MM.1S (cell line): ENCODE data around the gene GZMA.

ENCODE experiments used
- EZH2 ChIP-seq: fragments of 300-600 bp; sonication (generic); optimal IDR thresholded peaks from 2 replicates; pipeline ENCODE3; 2017; ENCODE audit warnings: low read depth, mild to moderate bottlenecking, antibody characterized with exemption, low read length, mixed read lengths
- EZH2phosphoT487 ChIP-seq: fragments of 300-600 bp; sonication (generic); IDR thresholded peaks from 2 replicates; pipeline ENCODE4 v1.6.1; 2018; ENCODE audit warnings: antibody characterized with exemption, low read length
- TF ChIP-seq, protein P1 (sequence below): fragments of 300-600 bp; sonication (generic); IDR thresholded peaks from 2 replicates; pipeline ENCODE4 v1.5.1; 2016; ENCODE audit warnings: antibody characterized with exemption, low read length, mixed read lengths

DNA sequence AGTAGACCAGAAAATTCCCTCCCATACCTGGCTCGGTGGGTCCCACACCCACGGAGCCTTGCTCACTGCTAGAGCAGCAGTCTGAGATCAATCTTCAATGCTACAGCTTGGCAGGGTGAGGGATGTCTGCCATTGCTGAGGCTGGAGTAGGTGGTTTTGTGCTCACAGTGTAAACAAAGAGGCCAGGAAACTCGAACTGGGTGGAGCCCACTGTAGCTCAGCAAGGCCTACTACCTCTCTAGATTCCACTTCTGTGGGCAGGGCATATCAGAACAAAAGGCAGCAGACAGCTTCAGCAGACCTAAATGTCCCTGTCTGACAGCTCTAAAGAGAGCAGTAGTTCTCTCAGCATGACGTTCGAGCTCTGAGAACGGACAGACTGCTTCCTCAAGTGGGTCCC lies 5.6 kb upstream of the GZMA start:
- TF ChIP-seq, protein P1, sequence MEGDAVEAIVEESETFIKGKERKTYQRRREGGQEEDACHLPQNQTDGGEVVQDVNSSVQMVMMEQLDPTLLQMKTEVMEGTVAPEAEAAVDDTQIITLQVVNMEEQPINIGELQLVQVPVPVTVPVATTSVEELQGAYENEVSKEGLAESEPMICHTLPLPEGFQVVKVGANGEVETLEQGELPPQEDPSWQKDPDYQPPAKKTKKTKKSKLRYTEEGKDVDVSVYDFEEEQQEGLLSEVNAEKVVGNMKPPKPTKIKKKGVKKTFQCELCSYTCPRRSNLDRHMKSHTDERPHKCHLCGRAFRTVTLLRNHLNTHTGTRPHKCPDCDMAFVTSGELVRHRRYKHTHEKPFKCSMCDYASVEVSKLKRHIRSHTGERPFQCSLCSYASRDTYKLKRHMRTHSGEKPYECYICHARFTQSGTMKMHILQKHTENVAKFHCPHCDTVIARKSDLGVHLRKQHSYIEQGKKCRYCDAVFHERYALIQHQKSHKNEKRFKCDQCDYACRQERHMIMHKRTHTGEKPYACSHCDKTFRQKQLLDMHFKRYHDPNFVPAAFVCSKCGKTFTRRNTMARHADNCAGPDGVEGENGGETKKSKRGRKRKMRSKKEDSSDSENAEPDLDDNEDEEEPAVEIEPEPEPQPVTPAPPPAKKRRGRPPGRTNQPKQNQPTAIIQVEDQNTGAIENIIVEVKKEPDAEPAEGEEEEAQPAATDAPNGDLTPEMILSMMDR = no peak
- no peak for TF ChIP-seq EZH2phosphoT487
- TF ChIP-seq EZH2 = no peak
